Measurements from ENCODE around the gene PALS2.

The PALS2 gene

DNA sequence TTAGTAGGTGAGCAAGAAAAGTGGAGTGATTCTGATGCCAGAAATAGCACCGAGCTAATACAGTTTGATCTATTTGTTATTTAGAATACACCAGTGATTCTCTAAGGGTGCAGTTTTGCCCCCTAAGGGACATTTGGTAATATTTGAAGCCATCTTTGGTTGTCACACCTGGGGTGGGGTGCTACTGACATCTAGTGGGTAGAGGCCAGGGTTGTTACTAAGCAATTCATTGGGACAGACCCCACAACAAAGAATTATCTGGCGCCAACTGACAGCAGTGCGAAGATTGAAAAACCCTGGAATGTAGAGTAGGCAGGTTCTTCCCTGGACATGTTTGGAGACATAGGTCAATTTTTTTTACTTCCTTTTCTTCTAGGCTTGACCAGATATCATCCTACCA lies 14.6 kb downstream of the PALS2 start:
- no peak for DNase-seq (ENCODE audit: low spot score)

DNA sequence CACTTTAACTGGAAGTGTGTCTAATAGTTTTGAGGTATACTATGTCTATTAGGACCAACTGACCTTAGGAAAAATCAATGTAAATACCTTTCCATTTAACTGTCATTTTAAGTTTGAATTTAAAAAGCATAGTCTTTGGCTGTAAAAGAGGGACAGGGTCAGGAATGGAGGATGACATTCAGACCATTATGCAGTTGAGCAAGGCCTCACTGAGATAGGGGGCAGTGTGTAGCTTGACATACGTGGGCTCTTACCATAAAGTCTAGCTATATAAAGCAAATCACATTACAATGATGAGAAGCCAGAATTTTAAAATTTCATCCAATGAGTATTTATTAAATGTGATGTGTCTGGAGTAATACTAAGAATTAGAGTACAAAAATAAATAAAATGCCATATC lies 17.9 kb downstream of the PALS2 start:
- DNase-seq (ENCODE audit: low spot score): no peak

- DNase-seq (ENCODE audit: low spot score): no peak
These were observed 22.6 kb downstream of the PALS2 start for GRCh38 chr7:24595671-24596418.

- DNase-seq (ENCODE audit: low spot score): no peak
These were observed 23.8 kb downstream of the PALS2 start for GRCh38 chr7:24597014-24597413.

DNA sequence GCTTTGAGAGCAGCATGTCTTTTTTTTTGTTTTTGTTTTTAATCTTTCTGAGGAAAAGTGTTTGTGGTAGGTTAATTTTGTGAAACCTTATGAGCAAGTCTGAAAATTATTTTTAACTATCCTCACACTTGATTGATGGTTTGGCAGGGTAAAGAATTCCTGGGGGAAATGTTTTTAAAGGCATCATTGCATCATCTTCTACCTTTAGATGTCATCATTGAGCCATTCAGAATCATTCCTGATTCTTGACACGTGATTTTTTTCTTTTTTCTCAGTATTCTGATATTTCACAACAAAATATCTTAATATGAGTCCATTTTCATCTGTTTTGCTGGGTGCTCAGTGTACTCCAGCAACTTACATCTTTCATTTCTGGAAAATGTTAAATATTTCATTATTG lies 28.3 kb downstream of the PALS2 start:
- no peak for DNase-seq (ENCODE audit: low spot score)

DNA sequence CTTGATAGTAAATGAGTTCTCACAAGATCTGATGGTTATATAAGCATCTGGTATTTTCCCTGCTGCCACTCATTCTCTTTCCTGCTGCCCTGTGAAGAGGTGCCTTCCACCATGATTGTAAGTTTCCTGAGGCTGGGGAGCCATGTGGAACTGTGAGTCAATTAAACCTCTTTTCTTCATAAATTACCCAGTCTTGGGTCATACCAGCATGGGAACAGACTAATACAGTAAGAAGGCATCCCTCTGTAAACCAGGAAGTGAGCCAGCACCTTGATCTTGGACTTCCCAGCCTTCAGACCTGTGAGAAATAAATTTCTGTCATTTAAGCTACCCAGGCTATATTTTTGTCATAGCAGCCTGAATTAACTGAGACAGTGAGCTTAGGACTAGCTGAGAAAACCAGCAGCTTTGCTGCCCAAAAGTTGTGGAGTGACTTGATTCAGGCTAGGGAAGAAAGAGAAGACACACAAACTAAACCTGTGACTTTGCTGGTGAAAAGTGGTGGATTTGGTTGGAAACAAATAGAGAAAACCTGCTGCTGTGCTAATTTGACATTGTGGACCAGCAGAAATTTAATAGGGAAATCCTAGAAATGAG lies 29.7 kb downstream of the PALS2 start:
- no peak for DNase-seq (ENCODE audit: low spot score)

GRCh38 chr7:24604630-24605029 lies 31.4 kb downstream of the PALS2 start:
- no peak for DNase-seq (ENCODE audit: low spot score)

- no peak for DNase-seq (ENCODE audit: low spot score)
These were observed 35.3 kb downstream of the PALS2 start for GRCh38 chr7:24608504-24608903.

DNA sequence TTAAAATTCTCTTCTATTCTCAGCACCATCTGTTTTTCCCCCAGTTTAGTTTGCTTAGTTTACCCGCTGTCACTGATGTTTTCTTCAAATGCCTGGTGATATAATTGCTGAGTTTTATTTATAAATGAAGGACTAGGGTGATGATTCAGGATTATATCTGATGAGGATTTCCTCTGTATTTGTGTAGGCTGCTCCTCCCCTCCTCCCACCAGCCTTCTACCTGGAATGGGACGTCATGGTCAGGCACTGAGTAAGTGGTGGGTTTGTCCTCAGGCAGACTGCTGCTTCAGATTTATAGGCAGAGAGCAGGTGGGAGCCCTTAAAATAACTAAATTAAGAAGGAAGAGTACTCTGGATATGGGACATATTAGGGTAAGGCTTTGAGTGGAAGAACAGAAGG lies 35.8 kb downstream of the PALS2 start:
- no peak for DNase-seq (ENCODE audit: low spot score)

DNA sequence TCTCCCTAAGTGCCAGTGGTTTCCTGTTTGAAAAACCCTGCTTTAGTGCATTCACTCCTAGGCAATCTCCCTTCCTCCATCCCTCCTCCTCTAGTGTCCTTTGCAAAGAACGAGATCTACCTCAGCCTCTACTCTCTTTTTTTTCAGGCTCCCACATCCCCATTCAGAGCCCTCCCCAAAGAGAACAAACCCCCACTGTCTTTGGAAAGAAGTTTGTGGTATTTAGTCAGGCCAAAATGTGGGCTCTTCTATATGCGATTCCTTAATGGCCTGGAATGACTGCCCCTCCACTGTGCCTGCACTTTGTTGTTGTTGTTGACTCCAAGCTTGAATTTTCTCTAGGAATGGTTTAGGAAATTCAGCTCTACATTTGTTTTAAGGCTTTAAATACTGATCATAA lies 36.3 kb downstream of the PALS2 start:
- DNase-seq (ENCODE audit: low spot score): no peak

DNA sequence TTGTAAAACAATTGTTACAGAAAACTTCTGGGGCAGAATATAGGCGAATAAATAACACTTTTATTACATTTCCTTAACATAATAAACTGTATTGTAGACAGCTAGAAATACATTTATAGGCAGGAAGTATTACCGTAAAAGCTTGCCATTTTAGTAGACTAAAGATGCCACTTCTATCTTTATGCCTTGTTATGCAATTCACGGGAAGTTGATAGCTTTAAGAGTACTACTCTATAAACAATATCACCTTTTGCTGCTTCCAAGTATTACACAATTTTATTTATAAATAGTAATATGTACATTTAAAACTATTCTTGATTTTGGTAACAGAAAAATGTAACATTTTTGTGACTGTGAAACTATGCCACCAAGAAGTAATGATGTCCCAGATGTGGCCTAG lies 37.9 kb downstream of the PALS2 start:
- DNase-seq (ENCODE audit: low spot score): no peak

- DNase-seq (ENCODE audit: low spot score): no peak
These were observed 44.8 kb downstream of the PALS2 start for GRCh38 chr7:24617957-24618616.

GRCh38 chr7:24619978-24620377 lies 46.7 kb downstream of the PALS2 start:
- DNase-seq (ENCODE audit: low spot score): no peak

DNA sequence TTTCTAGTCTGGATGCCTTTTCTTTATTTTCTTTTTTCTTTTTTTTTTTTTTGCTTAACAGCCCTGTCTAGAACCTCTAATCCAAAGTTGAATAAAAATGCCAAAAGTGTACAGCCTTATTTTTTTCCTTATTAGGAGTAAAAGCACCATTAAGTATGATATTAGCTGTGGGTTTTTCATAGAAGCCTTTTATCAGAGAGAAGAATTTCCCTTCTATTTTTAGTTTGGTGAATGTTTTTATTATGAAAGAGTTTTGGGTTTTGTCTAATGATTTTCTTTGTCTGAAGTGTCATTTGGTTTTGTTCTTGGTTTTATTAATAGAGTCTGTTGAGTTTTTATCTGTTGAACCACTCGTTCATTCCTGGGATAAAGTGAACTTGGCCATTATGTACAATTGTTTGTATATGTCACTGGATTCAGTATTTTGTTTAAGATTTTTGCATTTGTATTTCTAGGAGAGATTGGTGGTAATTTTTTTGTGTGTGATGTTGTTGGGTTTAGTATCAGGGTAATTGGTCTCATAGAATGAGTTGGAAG lies 49.5 kb downstream of the PALS2 start:
- DNase-seq (ENCODE audit: low spot score): no peak
